Stimulated activated naive B cell treated with anti-CD40 and anti-IgM and Interleukin-4, amounts not matched to agents 10 μg/mL and 1 μg/mL and 100 μg/mL, for 72 hours (primary cell): ENCODE data around the gene LAP3.
"Not testable (repeated sequence)": the region's sequence is repeated elsewhere in the genome, so short reads cannot be mapped to it uniquely, and the experiment has no call there.

Experiments
- ATAC-seq, 2 donors: fragments of 150-1000 bp; cut with Tn5 transposase; replicated peaks; 2 replicates each; pipeline ENCODE4 v1.10.0; 2021; ENCODE audit warnings: moderate library complexity in 1 of 2
- DNase-seq: peaks from one replicate; pipeline ENCODE4 v3.0.0; 2021
- H3K27ac Mint-ChIP-seq: one replicate; pipeline ENCODE4 v1.8.0; 2022; ENCODE audit warnings: mild to moderate bottlenecking, mixed read lengths
- H3K27me3 Mint-ChIP-seq, 2 donors: one replicate each; pipeline ENCODE4 v1.8.0; 2022; ENCODE audit warnings: mixed read lengths in 2 of 2
- H3K36me3 Mint-ChIP-seq, 2 donors: one replicate each; pipeline ENCODE4 v1.8.0; 2022; ENCODE audit warnings: mixed read lengths in 2 of 2, mild to moderate bottlenecking in 1 of 2
- H3K4me1 Mint-ChIP-seq, 2 donors: one replicate each; pipeline ENCODE4 v1.8.0; 2022; ENCODE audit warnings: mixed read lengths in 2 of 2, mild to moderate bottlenecking in 1 of 2
- H3K4me3 Mint-ChIP-seq, 2 donors: one replicate each; pipeline ENCODE4 v1.8.0; 2022; ENCODE audit warnings: mild to moderate bottlenecking in 2 of 2, mixed read lengths in 2 of 2, moderate library complexity in 1 of 2
- H3K9me3 Mint-ChIP-seq, 2 donors: one replicate each; pipeline ENCODE4 v1.8.0; 2022; ENCODE audit warnings: mixed read lengths in 2 of 2, mild to moderate bottlenecking in 1 of 2

Gene LAP3

DNA sequence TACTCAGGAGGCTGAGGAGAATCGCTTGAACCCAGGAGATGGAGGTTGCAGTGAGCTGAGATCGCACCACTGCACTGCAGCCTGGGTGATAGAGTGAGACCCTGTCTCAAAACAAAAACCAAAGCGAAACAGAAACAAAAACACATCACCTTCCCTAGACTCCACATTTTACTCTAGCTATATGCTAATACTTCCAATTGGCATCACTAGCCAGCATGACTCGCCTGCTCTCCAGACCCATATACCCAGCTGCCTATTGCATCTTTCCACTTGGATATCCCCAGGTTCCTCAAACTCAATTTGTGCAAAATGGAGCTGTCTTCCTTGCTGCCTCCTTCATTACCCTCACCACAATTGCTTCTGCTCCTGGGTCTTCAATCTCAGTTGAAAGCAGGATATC is 22.4 kb upstream of the LAP3 start:
- no peak for ATAC-seq
- DNase-seq, result no peak

DNA sequence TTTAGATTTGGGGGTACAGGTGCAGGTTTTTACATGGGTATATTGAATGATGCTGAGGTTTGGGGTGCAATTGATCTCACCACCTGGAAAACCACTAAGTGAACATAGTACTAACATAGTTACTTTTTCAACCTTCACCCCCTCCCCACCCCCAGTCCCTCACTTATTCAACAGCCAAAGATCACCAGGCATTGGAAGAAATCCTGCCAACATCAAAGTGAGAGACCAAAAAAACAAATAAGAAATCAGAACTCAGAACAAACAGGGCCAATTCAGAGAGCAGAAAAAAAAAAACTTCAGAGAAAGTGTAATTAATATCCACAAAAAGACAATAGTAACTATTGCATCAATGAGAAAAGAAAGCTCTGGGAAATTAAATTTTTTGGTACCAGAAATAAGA is 20.5 kb upstream of the LAP3 start:
- DNase-seq (no peak), ATAC-seq (no peak)
- Mint-ChIP-seq H3K27ac (no peak overlapping the region), H3K36me3 (no peaks in the 10 kb centered on the region), H3K9me3 (no peaks in the 10 kb centered on the region), H3K27me3 (peaks cover 15 to 16% of the 10 kb centered on the region in 2 donors), H3K4me3 (no peak overlapping the region), H3K4me1 (no peaks in the 10 kb centered on the region)

More for the DNA sequence above, 22.4 kb upstream of the LAP3 start:
- Mint-ChIP-seq H3K4me3 (no peak overlapping the region), H3K27me3 (peaks cover 18 to 21% of the 10 kb centered on the region in 2 donors), H3K27ac (no peak overlapping the region), H3K36me3 (no peaks in the 10 kb centered on the region), H3K9me3 (no peaks in the 10 kb centered on the region), H3K4me1 (no peaks in the 10 kb centered on the region)

DNA sequence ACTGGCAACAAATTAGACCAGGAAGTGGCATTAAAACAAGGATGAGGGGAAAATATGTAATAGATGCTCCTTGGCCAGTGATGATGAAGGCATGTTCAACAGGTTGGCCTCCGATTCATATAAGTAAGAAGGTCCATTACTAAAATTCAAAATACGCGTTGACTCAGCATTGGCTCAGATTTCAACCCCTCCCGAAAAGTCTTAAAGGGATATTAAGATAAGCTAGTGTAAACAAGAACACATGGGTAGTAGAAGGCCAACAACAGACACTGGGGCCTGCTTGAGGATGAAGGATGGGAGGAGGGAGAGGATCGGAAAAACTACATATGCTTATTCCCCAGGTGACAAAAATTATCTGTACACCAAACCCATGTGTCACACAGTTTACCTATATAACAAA is 19.1 kb upstream of the LAP3 start:
- DNase-seq (no peak), ATAC-seq (no peak)
- Mint-ChIP-seq H3K4me3 (no peak overlapping the region), H3K9me3 (no peaks in the 10 kb centered on the region), H3K27me3 (peaks cover 16 to 17% of the 10 kb centered on the region in 2 donors), H3K27ac (no peak overlapping the region), H3K4me1 (peaks cover 0 to 1% of the 10 kb centered on the region in 2 donors), H3K36me3 (no peaks in the 10 kb centered on the region)

DNA sequence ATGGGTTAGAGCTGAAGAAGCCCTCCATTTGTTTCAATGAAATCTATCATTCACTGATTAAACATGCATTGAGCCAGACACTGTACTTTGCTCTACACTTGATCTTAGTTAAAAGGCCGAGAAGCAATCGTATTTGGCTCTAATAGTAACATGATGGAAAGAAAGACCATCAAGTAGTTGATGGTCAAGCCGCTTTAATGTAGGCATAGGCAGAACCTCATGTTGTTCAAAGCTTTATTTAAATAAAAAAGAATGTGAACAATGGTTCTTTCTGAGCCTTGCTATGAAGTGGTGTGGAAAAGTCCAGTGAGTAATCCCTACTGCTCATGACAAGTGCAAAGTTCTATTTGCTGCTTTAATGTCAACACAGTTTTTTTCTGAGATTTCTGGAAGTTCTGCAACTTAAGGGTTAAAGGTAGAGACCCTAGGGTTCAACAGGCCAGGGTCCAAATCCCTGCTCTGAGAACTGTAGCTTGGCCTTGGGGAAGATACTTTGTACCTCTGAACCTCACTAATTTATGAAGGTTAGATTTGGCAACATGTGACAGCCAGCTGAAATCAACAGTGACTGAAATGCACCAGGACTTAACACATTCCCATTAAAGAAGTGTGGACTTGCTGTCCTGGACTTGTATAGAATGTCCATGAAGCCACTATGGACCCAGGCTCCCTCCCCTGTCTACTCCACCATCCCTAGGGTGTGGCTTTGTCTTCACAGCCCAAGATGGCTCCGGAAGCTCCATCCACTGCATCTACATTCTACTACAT is 17.9 kb upstream of the LAP3 start:
- H3K9me3 Mint-ChIP-seq, result no peaks in the 10 kb centered on the region
- H3K27me3 Mint-ChIP-seq, result peaks cover 16 to 17% of the 10 kb centered on the region in 2 donors
- H3K4me3 Mint-ChIP-seq, result no peak overlapping the region
- H3K4me1 Mint-ChIP-seq, result peaks cover 0 to 1% of the 10 kb centered on the region in 2 donors
- no peaks in the 10 kb centered on the region for H3K36me3 Mint-ChIP-seq
- H3K27ac Mint-ChIP-seq, result no peak overlapping the region
- ATAC-seq (no peak), DNase-seq (no peak)

DNA sequence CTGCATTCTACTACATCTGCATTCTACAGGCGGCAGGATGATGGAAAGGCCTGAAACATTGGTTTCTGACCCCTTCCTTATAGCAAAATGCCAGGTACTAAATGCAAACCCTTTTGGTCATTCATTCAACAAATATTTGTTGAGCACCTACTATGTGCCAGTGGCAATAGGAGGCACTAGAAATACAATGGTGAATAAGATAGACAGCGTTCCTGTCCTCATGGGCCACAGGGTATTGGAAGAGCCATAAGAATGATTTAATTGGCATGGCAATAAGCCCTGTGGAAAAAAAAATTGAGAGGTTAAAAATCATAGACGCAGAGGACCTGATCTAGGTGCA is 17.3 kb upstream of the LAP3 start:
- peaks cover 13 to 15% of the 10 kb centered on the region in 2 donors for H3K27me3 Mint-ChIP-seq
- ATAC-seq (no peak), DNase-seq (no peak)
- H3K27ac Mint-ChIP-seq, result no peak overlapping the region
- H3K36me3 Mint-ChIP-seq, result no peaks in the 10 kb centered on the region
- H3K4me3 Mint-ChIP-seq, result no peak overlapping the region
- no peaks in the 10 kb centered on the region for H3K9me3 Mint-ChIP-seq
- H3K4me1 Mint-ChIP-seq, result peaks cover 0 to 1% of the 10 kb centered on the region in 2 donors

DNA sequence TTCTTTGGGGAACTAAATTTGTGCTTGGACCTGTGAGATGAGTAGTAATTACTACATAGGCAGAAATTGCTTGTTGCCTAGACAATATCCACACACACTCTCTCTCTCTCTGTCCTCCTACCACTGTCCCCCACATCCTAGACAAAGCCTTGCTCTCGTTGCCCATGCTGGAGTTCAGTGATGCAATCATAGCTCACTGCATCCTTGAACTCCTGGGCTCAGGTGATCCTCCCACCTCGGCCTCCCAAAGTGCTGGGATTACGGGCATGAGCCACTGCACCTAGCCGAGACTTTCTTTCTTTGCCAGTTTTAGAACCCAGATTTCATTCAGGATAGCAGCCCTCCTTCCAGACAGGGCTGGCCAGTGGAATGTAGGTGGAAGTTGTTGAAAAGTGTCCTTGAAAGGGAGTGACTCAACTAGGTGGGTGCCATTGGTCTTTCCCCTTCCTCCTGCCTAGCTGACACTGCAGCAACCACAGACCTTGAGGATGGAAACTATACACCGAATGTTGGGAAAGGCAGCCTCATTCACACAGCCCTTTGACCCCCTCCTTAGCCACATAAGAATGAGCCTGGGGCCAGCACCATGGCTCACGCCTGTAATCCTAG is 16.8 kb upstream of the LAP3 start:
- Mint-ChIP-seq H3K27ac (no peak overlapping the region), H3K4me1 (peaks cover 0 to 1% of the 10 kb centered on the region in 2 donors)
- no peak for ATAC-seq

DNA sequence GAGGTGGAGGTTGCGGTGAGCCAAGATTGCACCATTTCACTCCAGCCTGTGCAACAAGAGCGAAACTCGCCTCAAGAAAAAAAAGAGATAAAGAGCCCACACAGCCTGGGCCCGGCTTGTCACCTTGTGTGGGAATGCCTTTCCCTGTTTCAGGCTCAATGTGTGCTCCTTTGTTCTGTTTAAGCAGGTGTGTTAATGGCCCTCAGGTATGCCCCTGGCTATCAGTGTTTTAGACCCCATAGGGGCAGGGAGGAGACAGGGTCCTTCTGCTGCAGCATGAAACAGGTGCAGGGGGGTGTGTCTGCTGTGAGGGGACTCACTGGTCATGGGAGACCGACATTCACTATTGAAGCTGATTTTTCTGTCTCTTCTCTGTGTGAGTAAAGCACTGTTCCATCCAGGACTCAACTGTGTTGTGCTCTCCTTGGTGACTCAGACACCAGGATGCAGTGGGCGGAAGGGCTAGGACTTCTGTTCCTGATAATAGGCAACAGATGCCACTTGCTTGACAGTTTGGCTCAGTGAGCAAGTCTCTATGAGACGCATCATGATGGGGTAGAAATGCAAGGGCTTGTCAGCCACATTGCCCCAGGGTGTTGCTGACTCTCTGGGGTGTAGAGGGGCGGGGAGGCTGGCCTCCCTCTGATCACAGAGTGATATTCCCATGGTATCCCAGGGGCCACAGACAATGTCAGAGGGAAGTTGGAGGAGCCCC is 15.6 kb upstream of the LAP3 start:
- ATAC-seq (no peak), DNase-seq (no peak)
- peaks cover 0 to 1% of the 10 kb centered on the region in 2 donors for H3K4me1 Mint-ChIP-seq
- no peaks in the 10 kb centered on the region for H3K36me3 Mint-ChIP-seq
- no peak overlapping the region for H3K4me3 Mint-ChIP-seq
- H3K27ac Mint-ChIP-seq, result no peak overlapping the region
- peaks cover 8 to 11% of the 10 kb centered on the region in 2 donors for H3K27me3 Mint-ChIP-seq
- H3K9me3 Mint-ChIP-seq, result no peaks in the 10 kb centered on the region

More for the DNA sequence above, 16.8 kb upstream of the LAP3 start:
- Mint-ChIP-seq H3K4me3 (no peak overlapping the region), H3K27me3 (peaks cover 9 to 11% of the 10 kb centered on the region in 2 donors), H3K36me3 (no peaks in the 10 kb centered on the region), H3K9me3 (no peaks in the 10 kb centered on the region)
- DNase-seq, result no peak

DNA sequence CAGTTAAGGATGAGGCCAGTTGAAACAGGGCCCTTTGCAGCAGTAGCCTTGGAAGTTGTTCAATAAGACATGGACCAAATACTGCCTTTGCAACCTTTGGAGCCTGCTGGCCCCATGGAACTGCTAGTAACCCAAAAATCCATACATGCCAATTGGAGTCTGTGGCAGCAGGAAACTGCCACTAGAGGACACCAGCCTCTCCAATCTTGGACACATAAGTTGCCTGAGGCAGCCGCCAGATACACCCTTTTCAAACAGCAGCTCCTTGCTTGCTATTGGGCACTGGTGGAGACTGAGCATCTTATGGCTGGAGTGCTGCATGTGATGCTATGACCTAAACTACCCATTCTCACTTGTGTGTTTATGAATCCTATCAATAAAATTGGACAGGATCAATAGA is 14.8 kb upstream of the LAP3 start:
- ATAC-seq (no peak), DNase-seq (no peak)
- Mint-ChIP-seq H3K9me3 (no peaks in the 10 kb centered on the region), H3K27me3 (peaks cover 4 to 8% of the 10 kb centered on the region in 2 donors), H3K27ac (no peak overlapping the region), H3K4me3 (no peak overlapping the region), H3K4me1 (peaks cover 0 to 1% of the 10 kb centered on the region in 2 donors), H3K36me3 (no peaks in the 10 kb centered on the region)

DNA sequence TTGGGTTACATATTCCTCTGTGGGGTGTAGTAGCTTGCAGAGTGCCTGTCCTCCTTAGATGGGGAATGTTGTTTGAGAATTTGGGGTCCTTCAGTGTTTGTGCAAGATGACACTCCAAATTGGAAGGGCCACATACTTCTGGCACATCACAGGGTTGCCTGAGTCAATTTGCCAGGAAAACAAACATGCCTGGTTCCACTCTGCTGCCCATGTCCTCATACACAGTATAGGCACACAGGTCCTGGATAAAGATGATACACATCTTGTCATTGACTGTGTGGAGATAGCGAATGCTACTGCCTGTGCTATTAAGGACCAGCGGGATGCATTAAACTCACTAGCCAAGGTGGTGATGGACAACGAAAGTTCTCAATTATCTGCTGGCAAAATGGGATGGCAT is 11.2 kb upstream of the LAP3 start:
- Mint-ChIP-seq H3K4me3 (no peak overlapping the region), H3K27me3 (peaks cover 4 to 8% of the 10 kb centered on the region in 2 donors), H3K9me3 (no peaks in the 10 kb centered on the region), H3K4me1 (peaks cover 0 to 1% of the 10 kb centered on the region in 2 donors), H3K27ac (no peak overlapping the region), H3K36me3 (no peaks in the 10 kb centered on the region)
- DNase-seq (no peak), ATAC-seq (no peak)

DNA sequence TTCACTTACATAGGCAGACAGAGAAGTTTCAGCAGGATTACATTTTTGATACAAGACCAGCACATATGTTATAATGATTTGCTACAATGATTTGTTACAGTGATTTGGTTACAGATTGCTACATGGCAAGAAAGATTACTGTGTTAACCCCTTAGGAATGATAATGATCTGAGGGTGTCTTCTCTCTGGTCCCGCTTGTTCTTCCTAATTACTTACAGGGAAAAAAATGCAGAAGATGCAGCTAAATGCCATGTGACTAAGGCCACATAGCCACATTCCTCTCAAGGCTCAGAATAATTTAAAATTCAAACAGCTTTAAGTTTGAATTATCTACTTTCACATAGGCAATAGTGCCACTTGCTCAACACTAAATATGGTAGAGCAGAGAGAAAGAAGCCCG is 9.7 kb upstream of the LAP3 start:
- no peaks in the 10 kb centered on the region for H3K9me3 Mint-ChIP-seq
- peaks cover 4% of the 10 kb centered on the region in 2 donors for H3K27me3 Mint-ChIP-seq
- no peak for DNase-seq
- ATAC-seq, result no peak
- no peaks in the 10 kb centered on the region for H3K4me1 Mint-ChIP-seq
- no peak overlapping the region for H3K4me3 Mint-ChIP-seq
- H3K27ac Mint-ChIP-seq, result no peak overlapping the region
- H3K36me3 Mint-ChIP-seq, result no peaks in the 10 kb centered on the region

DNA sequence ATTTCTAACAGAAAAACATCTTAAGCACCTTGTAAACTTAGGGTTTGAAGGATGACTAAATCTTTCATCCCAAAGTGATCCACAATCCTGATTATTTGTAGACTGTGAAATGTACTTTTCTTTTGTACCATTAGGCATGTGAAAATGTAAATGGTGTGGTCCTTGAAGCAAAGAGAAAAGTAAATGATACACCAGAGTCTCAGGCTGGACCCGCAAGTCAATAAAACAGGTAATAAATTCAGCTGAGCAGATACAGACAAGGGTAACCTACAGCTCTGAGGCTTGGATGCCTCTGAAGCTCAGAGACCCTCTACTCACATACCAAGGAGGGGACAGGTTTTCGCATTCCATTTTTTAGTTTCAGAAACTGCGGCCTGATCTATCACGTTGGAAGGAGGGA is 2.8 kb upstream of the LAP3 start:
- H3K9me3 Mint-ChIP-seq, result no peaks in the 10 kb centered on the region

DNA sequence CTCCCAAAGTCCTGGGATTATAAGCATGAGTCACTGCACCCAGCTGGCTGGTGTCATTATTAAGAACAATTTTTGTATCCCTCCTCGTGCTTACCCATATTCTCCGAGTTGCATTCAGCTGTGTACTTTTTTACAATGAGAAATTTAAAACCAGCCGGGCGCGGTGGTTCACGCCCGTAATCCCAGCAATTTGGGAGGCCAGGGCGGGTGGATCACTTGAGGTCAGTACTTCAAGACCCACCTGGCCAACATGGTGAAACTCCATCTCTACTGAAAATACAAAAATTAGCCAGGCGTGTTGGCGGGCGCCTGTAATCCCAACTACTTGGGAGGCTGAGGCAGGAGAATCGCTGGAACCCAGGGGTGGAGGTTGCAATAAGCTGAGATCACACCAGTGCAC is 1.8 kb upstream of the LAP3 start:
- not testable (repeated sequence) for H3K36me3 Mint-ChIP-seq, H3K4me3 Mint-ChIP-seq, H3K27ac Mint-ChIP-seq, DNase-seq, ATAC-seq, H3K27me3 Mint-ChIP-seq, H3K9me3 Mint-ChIP-seq
- H3K4me1 Mint-ChIP-seq, result peaks cover 12 to 28% of the 10 kb centered on the region in 2 donors

More for the DNA sequence above, 2.8 kb upstream of the LAP3 start:
- DNase-seq, result no peak
- no peak overlapping the region for H3K27ac Mint-ChIP-seq
- H3K4me1 Mint-ChIP-seq, result peaks cover 12 to 26% of the 10 kb centered on the region in 2 donors
- no peaks in the 10 kb centered on the region for H3K27me3 Mint-ChIP-seq
- H3K4me3 Mint-ChIP-seq, result no peak overlapping the region
- ATAC-seq, result no peak
- peaks cover 4 to 6% of the 10 kb centered on the region in 2 donors for H3K36me3 Mint-ChIP-seq

DNA sequence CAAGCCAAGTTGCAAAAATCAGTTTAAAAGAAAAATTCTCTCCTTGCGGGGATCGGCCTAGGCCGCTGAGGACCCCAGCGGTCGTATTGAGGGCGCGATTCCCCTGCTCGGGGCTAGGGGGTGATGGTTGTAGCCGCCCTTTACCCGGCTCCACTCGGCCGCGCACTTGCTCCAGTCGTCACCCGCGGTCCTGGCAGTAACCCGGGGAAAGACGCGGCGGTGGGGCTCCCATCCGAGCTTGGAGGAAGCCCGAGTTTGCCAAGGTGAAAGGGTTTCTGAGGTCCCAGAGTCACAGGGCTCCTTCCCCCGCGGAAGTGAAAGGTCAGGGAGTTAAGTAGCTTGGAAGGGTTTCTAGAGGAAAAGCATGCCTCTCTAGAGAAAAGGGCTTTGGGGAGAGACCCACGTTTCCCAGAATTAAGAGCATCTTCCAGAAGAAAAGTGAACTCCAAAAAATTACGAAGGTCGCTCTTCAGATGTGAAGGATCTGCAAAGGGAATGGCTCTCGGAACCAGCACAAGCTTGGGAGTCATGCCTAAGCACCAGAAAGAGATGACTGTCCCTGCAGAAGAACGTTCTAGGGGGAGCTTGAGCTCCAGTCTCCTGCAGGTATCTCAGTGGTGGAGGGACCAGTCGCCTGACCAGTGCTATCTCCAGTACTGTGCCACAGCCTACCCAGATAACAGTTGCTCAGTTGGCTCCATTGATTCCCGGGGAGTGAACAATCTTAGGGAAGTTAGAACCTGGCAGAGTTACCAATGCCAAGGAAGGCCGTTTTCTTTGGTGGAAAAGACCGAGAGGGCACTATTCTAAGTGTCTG is 875 bp downstream of the LAP3 start:
- ATAC-seq, result peak; percentile 37 to 40

DNA sequence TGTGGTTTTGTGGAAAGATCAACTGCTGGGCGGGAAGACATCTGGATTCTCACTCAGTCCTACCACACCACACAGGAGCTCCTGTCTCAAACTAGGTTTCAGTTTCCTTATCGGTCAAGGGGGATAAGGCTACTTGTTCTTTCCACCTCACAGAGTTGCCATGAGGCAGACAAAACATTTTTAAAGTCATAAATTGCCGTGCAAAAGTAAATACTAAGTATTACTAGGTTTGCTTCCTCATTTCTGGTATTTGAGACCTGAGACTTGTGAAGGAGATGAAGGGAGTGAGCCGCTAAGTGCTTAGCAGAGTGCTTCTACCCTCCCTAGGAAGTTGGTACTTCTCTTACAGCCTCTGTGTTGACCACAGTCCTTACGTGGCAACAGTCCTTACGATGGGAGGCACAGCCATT is 1.5 kb downstream of the LAP3 start:
- Mint-ChIP-seq H3K9me3 (no peaks in the 10 kb centered on the region), H3K36me3 (peaks cover 18% of the 10 kb centered on the region in 2 donors), H3K27me3 (no peaks in the 10 kb centered on the region), H3K4me1 (peaks cover 12 to 28% of the 10 kb centered on the region in 2 donors), H3K4me3 (peak overlapping the region; percentile 96 to 99), H3K27ac (peak overlapping the region; percentile 98)
- ATAC-seq (peak; percentile 12 to 38), DNase-seq (no peak)

More for the DNA sequence above, 875 bp downstream of the LAP3 start:
- Mint-ChIP-seq H3K27ac (peak overlapping the region; percentile 98), H3K27me3 (no peaks in the 10 kb centered on the region), H3K9me3 (no peaks in the 10 kb centered on the region), H3K4me3 (peak overlapping the region; percentile 96 to 99), H3K4me1 (peaks cover 12 to 28% of the 10 kb centered on the region in 2 donors), H3K36me3 (peaks cover 12 to 15% of the 10 kb centered on the region in 2 donors)
- DNase-seq, result no peak
